Coronary artery (tissue), 2 donors: ENCODE measurements around the gene SCN1A.
"Not testable (repeated sequence)": the region's sequence is repeated elsewhere in the genome, so short reads cannot be mapped to it uniquely, and the experiment has no call there.

Source experiments
- DNase-seq: peaks from one replicate; pipeline ENCODE4 v3.0.0-alpha.2; 2017; ENCODE audit warnings: low spot score
- H3K27ac ChIP-seq, 2 donors: fragments of 200-600 bp; sonication (generic); one replicate each; pipeline ENCODE4 v1.5.1; 2016 to 2019
- H3K4me3 ChIP-seq: fragments of 200-600 bp; sonication (generic); 2 replicates; pipeline ENCODE4 v1.5.1; 2016; ENCODE audit warnings: mild to moderate bottlenecking, moderate library complexity
- TF ChIP-seq, protein P1 (sequence below): fragments of 200-600 bp; sonication (generic); IDR thresholded peaks from one replicate; pipeline ENCODE4 v1.5.1; 2019; ENCODE audit warnings: antibody characterized with exemption

The SCN1A gene

DNA sequence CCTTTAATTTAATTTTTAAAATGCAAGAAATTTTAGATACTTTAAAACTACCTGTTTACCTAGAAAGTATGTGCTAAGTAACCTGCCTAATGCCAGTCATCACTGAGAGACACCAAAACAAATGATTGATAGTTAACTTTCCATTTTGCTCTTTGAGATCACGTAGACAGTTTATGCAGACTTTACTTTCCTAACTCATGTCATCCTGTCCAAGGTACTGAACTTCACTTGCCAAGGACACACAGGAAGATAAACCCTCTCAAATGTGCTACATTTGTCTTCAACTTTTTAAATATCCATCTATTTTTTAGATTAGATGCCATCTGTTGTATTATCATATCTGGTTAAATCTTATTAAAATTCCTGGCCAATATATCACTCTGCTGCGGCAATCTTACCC is 20.1 kb upstream of the SCN1A start:
- DNase-seq: no peak
- TF ChIP-seq, protein P1, sequence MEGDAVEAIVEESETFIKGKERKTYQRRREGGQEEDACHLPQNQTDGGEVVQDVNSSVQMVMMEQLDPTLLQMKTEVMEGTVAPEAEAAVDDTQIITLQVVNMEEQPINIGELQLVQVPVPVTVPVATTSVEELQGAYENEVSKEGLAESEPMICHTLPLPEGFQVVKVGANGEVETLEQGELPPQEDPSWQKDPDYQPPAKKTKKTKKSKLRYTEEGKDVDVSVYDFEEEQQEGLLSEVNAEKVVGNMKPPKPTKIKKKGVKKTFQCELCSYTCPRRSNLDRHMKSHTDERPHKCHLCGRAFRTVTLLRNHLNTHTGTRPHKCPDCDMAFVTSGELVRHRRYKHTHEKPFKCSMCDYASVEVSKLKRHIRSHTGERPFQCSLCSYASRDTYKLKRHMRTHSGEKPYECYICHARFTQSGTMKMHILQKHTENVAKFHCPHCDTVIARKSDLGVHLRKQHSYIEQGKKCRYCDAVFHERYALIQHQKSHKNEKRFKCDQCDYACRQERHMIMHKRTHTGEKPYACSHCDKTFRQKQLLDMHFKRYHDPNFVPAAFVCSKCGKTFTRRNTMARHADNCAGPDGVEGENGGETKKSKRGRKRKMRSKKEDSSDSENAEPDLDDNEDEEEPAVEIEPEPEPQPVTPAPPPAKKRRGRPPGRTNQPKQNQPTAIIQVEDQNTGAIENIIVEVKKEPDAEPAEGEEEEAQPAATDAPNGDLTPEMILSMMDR: no peak
- Histone ChIP-seq H3K27ac (no peak overlapping the region), H3K4me3 (no peak overlapping the region)

DNA sequence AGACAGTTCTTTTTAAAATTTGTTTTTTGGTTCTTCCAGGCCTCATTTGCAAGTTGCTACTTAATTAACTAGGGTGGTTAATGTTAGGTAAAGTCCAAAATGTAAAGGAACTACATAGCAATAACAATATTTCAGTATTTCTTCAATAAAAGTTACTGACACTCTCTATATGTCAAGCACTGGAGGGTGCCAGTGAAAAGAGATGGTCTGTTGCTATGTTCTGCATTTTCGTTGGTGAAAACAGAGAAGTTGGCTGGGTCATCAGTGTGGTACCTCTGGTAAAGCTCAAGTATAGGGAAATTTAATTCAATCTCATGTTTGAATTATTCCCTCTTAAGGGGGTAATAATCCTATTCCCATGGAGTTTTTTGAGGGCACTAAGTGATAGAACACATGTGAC is 16.3 kb upstream of the SCN1A start:
- no peak overlapping the region for H3K27ac ChIP-seq
- TF ChIP-seq, protein P1: no peak
- no peak for DNase-seq

DNA sequence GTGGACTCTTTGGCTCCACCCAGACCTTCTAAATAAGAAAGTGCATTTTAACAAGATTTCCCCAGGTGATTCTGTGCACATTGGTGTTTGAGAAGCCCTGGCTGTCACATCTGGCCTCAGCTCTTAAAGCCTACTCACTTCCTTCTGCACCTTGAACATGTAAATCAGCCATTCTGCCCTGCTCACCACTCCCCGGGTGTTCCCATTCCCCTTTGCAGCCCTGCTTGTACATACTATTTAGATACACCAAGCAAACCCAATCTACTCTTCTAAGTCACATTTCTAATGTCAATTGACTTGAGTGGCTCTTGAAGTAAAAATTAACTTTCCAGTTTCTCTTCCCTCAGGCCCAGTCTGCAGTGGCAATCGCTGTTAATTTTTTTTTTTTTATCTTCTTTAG is 13.1 kb upstream of the SCN1A start:
- no peak overlapping the region for H3K27ac ChIP-seq
- no peak overlapping the region for H3K4me3 ChIP-seq
- TF ChIP-seq, protein P1: no peak
- no peak for DNase-seq

More for the DNA sequence above, 16.3 kb upstream of the SCN1A start:
- no peak overlapping the region for H3K4me3 ChIP-seq

DNA sequence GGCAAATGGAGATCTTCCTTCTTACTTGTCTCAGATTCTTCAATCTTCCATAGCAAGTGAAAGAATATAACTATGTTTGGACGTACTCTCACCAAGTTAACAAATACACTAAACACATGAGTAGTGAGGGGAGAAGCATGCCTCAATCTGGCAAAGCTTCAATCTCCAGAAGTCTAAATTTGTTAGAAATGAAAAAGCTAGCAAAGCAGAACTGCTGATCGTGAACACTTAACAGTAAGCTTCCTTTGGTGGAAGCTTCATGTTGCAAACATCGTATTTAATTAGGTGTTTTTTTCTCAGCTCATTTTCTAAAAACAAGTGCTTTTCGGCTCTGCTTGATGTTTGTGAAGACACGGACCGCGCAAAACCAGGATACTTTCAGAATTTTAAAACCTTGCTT is 12.7 kb upstream of the SCN1A start:
- TF ChIP-seq, protein P1: no peak
- Histone ChIP-seq H3K27ac (no peak overlapping the region), H3K4me3 (no peak overlapping the region)
- DNase-seq: no peak

DNA sequence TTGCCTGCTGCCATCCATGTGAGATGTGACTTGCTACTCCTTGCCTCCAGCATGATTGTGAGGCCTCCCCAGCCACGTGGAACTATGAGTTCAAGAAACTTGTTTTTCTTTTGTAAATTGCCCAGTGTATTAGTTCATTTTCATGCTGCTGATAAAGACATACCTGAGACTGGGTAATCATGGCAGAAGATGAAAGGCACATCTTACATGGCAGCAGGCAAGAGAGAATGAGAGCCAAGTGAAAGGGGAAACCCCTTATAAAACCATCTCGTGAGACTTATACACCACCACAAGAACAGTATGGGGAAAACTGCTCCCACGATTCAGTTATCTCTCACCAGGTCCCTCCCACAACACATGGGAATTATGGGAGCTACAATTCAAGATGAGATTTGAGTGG is 11.7 kb upstream of the SCN1A start:
- H3K27ac ChIP-seq, DNase-seq, H3K4me3 ChIP-seq: not testable (repeated sequence)

DNA sequence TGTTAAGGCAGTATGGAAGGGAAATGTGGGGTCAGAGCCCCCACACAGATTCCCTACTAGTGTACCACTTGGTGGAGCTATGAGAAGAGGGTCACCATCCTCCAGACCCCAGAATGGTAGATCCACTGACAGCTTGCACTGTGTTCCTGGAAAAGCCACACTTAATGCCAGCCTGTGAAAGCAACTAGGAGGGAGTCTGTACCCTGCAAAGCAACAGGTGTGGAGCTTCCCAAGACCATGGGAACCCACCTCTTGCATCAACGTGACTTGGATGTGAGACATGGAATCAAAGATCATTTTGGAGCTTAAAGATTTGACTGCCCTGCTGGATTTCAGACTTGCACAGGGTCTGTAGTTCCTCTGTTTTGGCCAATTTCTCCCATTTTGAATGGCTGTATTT is 10.8 kb upstream of the SCN1A start:
- no peak for DNase-seq
- Histone ChIP-seq H3K27ac (no peak overlapping the region), H3K4me3 (no peak overlapping the region)
- TF ChIP-seq, protein P1: no peak

DNA sequence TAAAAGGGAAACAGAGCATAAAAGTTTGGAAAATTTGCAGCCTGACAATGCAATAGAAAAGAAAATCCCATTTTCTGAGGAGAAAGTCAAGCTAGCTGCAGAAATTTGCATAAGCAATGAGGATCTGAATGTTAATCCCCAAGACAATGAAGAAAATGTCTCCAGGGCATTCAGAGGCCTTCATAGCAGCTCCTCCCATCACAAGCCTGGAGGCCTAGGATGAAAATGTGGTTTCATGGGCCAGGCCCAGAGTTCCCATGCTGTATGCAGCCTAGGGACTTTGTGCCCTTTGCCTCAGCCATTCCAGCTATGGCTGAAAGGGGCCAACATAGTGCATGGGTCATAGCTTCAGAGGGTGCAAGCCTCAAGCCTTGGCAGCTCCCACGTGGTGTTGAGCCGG is 10.3 kb upstream of the SCN1A start:
- TF ChIP-seq, protein P1: no peak
- H3K4me3 ChIP-seq: no peak overlapping the region
- no peak overlapping the region for H3K27ac ChIP-seq
- DNase-seq: no peak

DNA sequence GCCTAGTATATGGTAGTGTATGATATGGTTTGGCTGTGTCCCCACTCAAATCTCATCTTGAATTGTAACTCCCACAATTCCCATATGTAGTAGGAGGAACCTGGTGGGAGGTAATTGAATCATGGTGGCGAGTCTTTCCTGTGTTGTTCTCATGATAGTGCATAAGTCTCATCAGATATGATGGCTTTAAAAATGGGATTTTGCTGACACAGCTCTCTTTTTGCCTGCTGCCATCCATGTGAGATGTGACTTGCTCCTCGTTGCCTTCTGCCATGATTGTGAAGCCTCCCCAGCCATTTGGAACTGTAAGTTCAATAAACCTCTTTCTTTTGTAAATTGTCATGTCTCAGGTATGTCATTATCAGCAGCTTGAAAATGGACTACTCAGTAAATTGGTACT is 9.5 kb upstream of the SCN1A start:
- DNase-seq: no peak
- H3K27ac ChIP-seq: no peak overlapping the region
- H3K4me3 ChIP-seq: no peak overlapping the region
- TF ChIP-seq, protein P1: no peak
